Epithelial cell of proximal tubule (primary cell): ENCODE measurements around the gene PISD. TPM values are rescaled to one million over a fixed set of nuclear protein-coding genes. Genes with fewer than 3 reads are reported as not detected.

Source experiments
- DNase-seq: peaks from one replicate; pipeline ENCODE4 v3.0.0-alpha.2; 2011; ENCODE audit warnings: low read depth
- H3K4me3 ChIP-seq: 2 replicates; pipeline ENCODE4 v1.5.1; 2011; ENCODE audit warnings: low read depth, mild to moderate bottlenecking, low read length
- total RNA-seq: library from RNA; depleted of rRNA; stranded (reverse); fragments of >200 nt; gene quantifications from 2 replicates; pipeline ENCODE4 v1.2.3, GENCODE V29; 2015
- TF ChIP-seq, protein P1 (sequence below): conservative IDR thresholded peaks from 2 replicates; pipeline ENCODE4 v1.5.1; 2012; ENCODE audit warnings: low read depth, mild to moderate bottlenecking, low read length

PISD gene
- total RNA-seq, 1 donor from 2014 or later: 61.1 TPM

DNA sequence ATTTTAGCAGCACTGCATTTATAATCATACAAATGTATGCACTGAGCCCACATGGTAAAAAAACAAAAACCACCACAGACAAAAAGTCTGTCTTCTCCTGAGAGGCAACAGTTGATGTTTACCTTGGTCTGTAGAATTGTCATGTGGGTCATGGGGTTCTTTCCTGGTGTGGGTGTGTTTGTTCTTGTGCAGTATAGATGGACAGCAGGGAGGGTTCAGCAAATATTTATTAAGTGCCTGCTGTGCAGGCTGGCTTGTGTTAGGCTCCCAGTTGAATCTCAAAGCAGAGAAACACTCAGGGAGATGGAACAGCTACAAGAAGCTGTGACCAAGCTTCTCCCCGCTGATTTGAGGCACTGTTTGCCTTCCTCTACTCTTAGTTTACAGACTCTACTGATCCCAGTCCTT, 82.2 kb downstream of the PISD start:
- DNase-seq: no peak
- H3K4me3 ChIP-seq: no peak overlapping the region
- TF ChIP-seq, protein P1, sequence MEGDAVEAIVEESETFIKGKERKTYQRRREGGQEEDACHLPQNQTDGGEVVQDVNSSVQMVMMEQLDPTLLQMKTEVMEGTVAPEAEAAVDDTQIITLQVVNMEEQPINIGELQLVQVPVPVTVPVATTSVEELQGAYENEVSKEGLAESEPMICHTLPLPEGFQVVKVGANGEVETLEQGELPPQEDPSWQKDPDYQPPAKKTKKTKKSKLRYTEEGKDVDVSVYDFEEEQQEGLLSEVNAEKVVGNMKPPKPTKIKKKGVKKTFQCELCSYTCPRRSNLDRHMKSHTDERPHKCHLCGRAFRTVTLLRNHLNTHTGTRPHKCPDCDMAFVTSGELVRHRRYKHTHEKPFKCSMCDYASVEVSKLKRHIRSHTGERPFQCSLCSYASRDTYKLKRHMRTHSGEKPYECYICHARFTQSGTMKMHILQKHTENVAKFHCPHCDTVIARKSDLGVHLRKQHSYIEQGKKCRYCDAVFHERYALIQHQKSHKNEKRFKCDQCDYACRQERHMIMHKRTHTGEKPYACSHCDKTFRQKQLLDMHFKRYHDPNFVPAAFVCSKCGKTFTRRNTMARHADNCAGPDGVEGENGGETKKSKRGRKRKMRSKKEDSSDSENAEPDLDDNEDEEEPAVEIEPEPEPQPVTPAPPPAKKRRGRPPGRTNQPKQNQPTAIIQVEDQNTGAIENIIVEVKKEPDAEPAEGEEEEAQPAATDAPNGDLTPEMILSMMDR: no peak

DNA sequence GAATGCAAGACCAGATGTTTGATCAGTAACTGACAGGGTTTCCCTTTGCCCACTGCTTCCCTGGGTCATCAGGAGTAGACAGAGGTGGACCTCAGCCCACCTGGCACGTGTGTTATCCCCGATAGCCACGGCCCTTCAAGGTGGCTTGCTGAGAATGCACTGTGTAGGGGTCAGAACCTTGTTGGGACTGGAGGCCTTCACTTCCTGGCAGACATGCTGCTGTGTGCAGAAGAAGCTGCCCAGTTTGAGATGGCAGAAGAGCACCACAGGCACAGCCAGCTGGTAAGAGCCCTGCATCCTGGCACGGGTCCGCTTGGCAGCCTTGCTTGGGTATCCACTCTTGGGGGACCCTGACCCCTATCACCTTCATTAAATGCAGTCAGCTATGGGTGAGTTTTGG, 83.8 kb downstream of the PISD start:
- DNase-seq: no peak
- H3K4me3 ChIP-seq: no peak overlapping the region
- TF ChIP-seq, protein P1: no peak

DNA sequence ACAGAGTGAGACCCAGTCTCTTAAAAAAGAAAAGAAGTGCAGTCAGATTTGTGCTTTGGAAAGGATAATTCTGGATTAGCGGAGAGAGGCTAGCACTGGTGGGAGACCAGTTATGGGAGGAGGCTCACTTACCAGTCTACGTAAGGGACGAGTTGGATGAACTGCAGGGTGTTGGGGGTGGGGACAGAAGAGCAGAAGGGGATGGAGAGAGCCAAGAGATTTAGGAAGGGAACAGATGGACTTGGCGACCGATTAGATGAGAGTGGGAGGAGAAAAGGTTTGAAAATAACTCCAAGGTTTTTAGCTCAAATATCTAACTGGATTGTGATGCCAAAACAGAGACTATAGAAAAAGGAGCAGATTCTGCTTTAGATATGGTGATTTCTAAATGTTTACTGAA, 84.3 kb downstream of the PISD start:
- TF ChIP-seq, protein P1: no peak
- no peak for DNase-seq
- H3K4me3 ChIP-seq: no peak overlapping the region

DNA sequence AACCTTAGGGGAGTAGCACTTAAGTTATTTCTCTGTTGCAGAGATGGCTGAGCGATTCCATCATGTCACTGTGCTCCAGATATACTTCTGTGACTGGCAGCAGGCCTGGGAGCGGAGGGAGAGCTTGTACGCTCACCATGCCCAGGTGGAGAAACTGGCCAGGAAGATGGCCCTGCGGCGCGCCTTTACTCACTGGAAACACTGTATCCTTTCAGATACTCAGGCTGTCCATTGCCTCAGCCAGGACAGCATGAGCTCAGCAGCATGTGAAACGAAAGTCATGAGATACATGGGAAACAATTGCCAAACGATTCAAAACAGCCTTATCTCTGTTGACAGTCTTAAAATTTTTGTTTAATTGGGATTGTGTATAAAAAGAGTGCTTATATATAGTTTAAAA, 86.8 kb downstream of the PISD start:
- no peak overlapping the region for H3K4me3 ChIP-seq
- no peak for DNase-seq
- TF ChIP-seq, protein P1: no peak

DNA sequence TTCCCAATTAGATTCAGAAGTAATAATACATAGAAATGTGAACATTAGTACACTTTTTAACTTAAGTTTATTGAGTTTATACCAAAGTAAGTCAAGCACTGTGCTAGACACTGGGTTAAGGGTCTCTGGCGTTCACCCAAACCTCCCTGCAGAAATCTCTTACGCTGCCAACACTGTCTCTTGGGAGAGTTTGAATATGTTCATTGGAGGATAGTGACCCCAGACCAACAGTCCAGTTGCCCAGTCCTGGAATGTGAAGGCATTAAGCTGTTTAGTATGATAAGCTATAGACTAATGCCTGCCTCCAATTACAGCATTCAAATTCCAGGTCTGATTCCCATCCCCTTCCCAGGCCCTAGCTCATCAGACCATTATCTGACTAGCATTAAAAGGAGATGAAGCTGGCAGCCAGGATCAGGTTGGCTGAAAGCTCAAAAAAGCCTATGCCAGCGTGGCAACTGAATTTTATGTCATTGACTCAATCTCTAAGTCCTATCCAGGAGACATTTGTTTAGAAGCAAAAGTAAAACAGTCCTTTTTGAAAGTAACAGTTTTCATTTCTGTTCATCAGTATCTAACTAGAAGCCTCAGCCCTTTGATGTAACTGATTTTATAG, 87.9 kb downstream of the PISD start:
- no peak overlapping the region for H3K4me3 ChIP-seq
- TF ChIP-seq, protein P1: no peak
- no peak for DNase-seq

DNA sequence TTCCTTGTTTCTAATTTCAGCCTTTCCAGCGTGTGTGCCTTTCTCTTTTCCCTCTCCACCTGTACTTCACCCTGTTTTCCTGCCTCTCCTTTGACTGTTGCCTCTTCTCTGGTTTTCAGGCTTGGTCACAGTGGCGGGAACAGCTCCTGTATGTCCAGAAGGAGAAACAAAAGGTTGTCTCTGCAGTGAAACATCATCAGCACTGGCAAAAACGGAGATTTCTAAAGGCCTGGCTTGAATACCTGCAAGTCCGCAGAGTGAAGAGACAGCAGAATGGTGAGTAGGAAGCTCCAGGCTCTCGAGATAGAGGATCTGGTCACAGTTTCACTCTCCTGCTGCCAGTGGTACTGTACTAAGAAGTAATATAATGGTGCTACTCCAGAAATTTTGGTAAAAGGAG, 89.1 kb downstream of the PISD start:
- no peak overlapping the region for H3K4me3 ChIP-seq
- no peak for DNase-seq
- TF ChIP-seq, protein P1: no peak

DNA sequence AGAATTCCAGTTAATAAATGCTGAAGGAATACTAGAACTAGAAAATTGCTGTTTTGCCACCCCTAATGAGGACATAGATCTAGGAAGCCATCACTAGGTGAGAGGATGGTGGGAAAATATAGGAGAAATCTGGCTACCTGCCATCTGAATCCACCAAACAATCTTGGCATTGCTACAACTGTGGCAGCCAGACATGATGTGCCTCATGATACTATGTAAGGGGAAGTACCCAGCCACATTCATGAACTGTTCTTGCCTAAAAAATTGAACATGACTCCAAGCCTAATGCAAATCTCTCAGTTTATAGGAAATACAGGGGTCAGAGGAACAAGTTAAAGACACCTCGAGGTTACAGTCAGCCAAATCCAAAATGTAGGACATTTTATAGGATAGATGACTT, 92.9 kb downstream of the PISD start:
- no peak for DNase-seq

More for the DNA sequence above, 92.9 kb downstream of the PISD start:
- TF ChIP-seq, protein P1: no peak
- H3K4me3 ChIP-seq: no peak overlapping the region
